Kidney tubule cell (primary cell): Measurements from ENCODE around the gene DEAF1.

Experiments used
- DNase-seq: peaks from one replicate; pipeline ENCODE4 v3.0.0-alpha.2; 2018; ENCODE audit warnings: low spot score

Gene DEAF1

GRCh38 chr11:643849-644738 lies 50.9 kb downstream of the DEAF1 start:
- DNase-seq = no peak

GRCh38 chr11:643366-643765 lies 51.7 kb downstream of the DEAF1 start:
- DNase-seq = no peak

- no peak for DNase-seq
Observed at GRCh38 chr11:641806-642370, 53.1 kb downstream of the DEAF1 start.

- DNase-seq = no peak
Observed at GRCh38 chr11:640021-640706, 54.9 kb downstream of the DEAF1 start.

- no peak for DNase-seq
Observed at GRCh38 chr11:639332-639955, 55.6 kb downstream of the DEAF1 start.

- DNase-seq = no peak
Observed at GRCh38 chr11:638631-639331, 56.2 kb downstream of the DEAF1 start.

GRCh38 chr11:637593-638521 lies 57.2 kb downstream of the DEAF1 start:
- no peak for DNase-seq

GRCh38 chr11:637333-637592 lies 57.8 kb downstream of the DEAF1 start:
- no peak for DNase-seq

GRCh38 chr11:636511-637332 lies 58.3 kb downstream of the DEAF1 start, which contains the start of gene DRD4:
Gene DRD4 (plus strand): TSS chr11:637269. CDS start chr11:637305, 36 bp downstream.
- no peak for DNase-seq

- DNase-seq = no peak
Observed at GRCh38 chr11:635945-636510, 59.0 kb downstream of the DEAF1 start.

GRCh38 chr11:630871-631270 lies 64.2 kb downstream of the DEAF1 start:
- DNase-seq = no peak

GRCh38 chr11:629237-629583 lies 65.8 kb downstream of the DEAF1 start:
- DNase-seq = no peak

GRCh38 chr11:628056-628455 lies 67.0 kb downstream of the DEAF1 start:
- DNase-seq = no peak

GRCh38 chr11:627308-627576 lies 67.8 kb downstream of the DEAF1 start:
- DNase-seq = no peak

GRCh38 chr11:626475-627307 lies 68.3 kb downstream of the DEAF1 start, which contains the start of gene SCT:
Gene SCT (minus strand): TSS chr11:627181. CDS start chr11:627143, 38 bp downstream.
- DNase-seq = no peak

- DNase-seq = no peak
Observed at GRCh38 chr11:625636-626268, 69.3 kb downstream of the DEAF1 start.

GRCh38 chr11:624705-625635 lies 70.1 kb downstream of the DEAF1 start, which contains the start of gene CDHR5:
Gene CDHR5 (minus strand): TSS chr11:624955. CDS start chr11:624902, 53 bp downstream.
- no peak for DNase-seq
